A673 (cell line): Measurements from ENCODE around the gene SLC25A25.

Experiments used
- EZH2 ChIP-seq: fragments of 200-600 bp; sonication (generic); IDR thresholded peaks from 2 replicates; pipeline ENCODE4 v1.6.1; 2017; ENCODE audit warnings: borderline replicate concordance, low read depth, mild to moderate bottlenecking, mixed read lengths, antibody characterized with exemption, low read length; ENCODE audit not compliant: poor library complexity, severe bottlenecking
- TF ChIP-seq, protein P1 (sequence below): fragments of 300-800, 200-600 bp; sonication (generic); conservative IDR thresholded peaks from 2 replicates; pipeline ENCODE4 v1.5.1; 2017; ENCODE audit warnings: low read depth, mild to moderate bottlenecking, antibody characterized with exemption, low read length, moderate library complexity, mixed read lengths

DNA sequence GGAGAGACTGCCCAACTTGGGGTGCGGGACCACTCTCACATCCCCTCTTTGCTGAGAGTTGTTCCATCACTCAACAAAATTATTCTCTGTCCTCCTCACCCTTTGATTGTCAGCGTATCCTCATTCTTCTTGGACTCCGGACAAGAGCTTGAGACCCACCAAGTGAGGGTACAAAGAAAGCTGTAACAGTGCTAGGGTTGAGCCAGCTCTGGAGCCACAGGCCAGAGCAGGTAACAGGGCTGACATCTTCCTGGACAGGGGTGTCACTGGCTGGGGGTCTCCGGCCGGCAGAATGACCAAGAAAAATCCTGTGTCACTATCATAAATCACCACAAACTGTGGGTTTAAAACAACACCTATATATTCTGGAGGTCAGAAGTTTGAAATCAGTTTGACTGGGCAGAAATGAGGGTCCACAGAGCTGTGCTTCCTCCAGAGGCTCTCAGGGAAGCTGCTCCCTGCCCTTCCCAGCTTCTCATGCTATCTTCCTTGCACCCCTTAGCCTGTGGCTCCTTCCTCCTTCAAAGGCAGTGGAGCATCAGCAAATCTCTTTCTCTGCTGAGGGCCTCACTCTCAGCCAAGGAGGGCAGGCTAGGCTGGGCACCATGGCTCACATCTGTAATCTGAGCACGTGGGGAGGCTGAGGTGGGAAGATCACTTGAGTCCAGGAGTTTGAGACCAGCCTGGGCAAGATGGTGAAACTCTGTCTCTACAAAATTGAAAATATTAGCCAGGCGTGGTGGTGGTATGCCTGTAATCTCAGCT lies 87.9 kb downstream of the SLC25A25 start:
- TF ChIP-seq, protein P1, sequence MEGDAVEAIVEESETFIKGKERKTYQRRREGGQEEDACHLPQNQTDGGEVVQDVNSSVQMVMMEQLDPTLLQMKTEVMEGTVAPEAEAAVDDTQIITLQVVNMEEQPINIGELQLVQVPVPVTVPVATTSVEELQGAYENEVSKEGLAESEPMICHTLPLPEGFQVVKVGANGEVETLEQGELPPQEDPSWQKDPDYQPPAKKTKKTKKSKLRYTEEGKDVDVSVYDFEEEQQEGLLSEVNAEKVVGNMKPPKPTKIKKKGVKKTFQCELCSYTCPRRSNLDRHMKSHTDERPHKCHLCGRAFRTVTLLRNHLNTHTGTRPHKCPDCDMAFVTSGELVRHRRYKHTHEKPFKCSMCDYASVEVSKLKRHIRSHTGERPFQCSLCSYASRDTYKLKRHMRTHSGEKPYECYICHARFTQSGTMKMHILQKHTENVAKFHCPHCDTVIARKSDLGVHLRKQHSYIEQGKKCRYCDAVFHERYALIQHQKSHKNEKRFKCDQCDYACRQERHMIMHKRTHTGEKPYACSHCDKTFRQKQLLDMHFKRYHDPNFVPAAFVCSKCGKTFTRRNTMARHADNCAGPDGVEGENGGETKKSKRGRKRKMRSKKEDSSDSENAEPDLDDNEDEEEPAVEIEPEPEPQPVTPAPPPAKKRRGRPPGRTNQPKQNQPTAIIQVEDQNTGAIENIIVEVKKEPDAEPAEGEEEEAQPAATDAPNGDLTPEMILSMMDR = no peak
- TF ChIP-seq EZH2 = no peak
